Endodermal cell (in vitro differentiated cells): ENCODE measurements around the gene AMY2B. TPM values are rescaled to one million over a fixed set of nuclear protein-coding genes. Genes with fewer than 3 reads are reported as not detected.
"Not testable (repeated sequence)": the region's sequence is repeated elsewhere in the genome, so short reads cannot be mapped to it uniquely, and the experiment has no call there.

ENCODE experiments used
- DNase-seq: peaks from one replicate; pipeline ENCODE4 v3.0.0-alpha.2; 2017
- H3K27ac ChIP-seq: 2 replicates; pipeline ENCODE4 v1.5.1; 2013; ENCODE audit warnings: mild to moderate bottlenecking, low read depth, low read length, moderate library complexity
- H3K27me3 ChIP-seq: 2 replicates; pipeline ENCODE4 v1.6.1; 2013; ENCODE audit warnings: mild to moderate bottlenecking, low read length, moderate library complexity; ENCODE audit not compliant: insufficient read depth, control insufficient read depth, poor library complexity, severe bottlenecking
- H3K36me3 ChIP-seq: 2 replicates; pipeline ENCODE4 v1.7.0; 2013; ENCODE audit warnings: mild to moderate bottlenecking, low read length, moderate library complexity; ENCODE audit not compliant: control insufficient read depth, insufficient read depth
- H3K4me1 ChIP-seq: one replicate; pipeline ENCODE4 v1.7.0; 2013; ENCODE audit warnings: low read length; ENCODE audit not compliant: control insufficient read depth, insufficient read depth
- H3K4me3 ChIP-seq: 2 replicates; pipeline ENCODE4 v1.5.1; 2013; ENCODE audit warnings: mild to moderate bottlenecking, low read length, moderate library complexity
- H3K9ac ChIP-seq: 2 replicates; pipeline ENCODE4 v1.6.1; 2013; ENCODE audit warnings: mild to moderate bottlenecking, low read length, moderate library complexity; ENCODE audit not compliant: poor library complexity, severe bottlenecking; ENCODE audit errors: extremely low read depth
- H3K9me3 ChIP-seq: 2 replicates; pipeline ENCODE4 v1.6.1; 2013; ENCODE audit warnings: mild to moderate bottlenecking, low read length, moderate library complexity; ENCODE audit not compliant: control insufficient read depth
- H3K27ac Mint-ChIP-seq: 2 replicates; pipeline ENCODE4 v1.8.0; 2020; ENCODE audit warnings: mixed read lengths
- H3K27me3 Mint-ChIP-seq: 2 replicates; pipeline ENCODE4 v1.8.0; 2021; ENCODE audit warnings: mild to moderate bottlenecking, mixed read lengths; ENCODE audit not compliant: insufficient read depth
- H3K36me3 Mint-ChIP-seq: 2 replicates; pipeline ENCODE4 v1.8.0; 2020; ENCODE audit warnings: low read depth, mixed read lengths
- H3K4me1 Mint-ChIP-seq: 2 replicates; pipeline ENCODE4 v1.8.0; 2020; ENCODE audit warnings: mixed read lengths
- H3K4me3 Mint-ChIP-seq: 2 replicates; pipeline ENCODE4 v1.8.0; 2020; ENCODE audit warnings: mild to moderate bottlenecking, moderate library complexity, mixed read lengths
- H3K9me3 Mint-ChIP-seq: 2 replicates; pipeline ENCODE4 v1.8.0; 2020; ENCODE audit warnings: mild to moderate bottlenecking, mixed read lengths
- whole genome bisulfite sequencing, 2 experiments: methylation state at CpG; one replicate each; pipeline versions ENCODE4 v1.1.5 to v1.1.7; 2013; ENCODE audit warnings: missing lambda C conversion rate in 2 of 2, mixed read lengths in 1 of 2; ENCODE audit not compliant: insufficient coverage in 1 of 2, insufficient read length in 1 of 2; 5-methylcytosine and 5-hydroxymethylcytosine counted together
- long read RNA-seq, 4 experiments: library from polyadenylated mRNA in 2 of 4; library from RNA in 1 of 4; library from capped mRNA in 1 of 4; stranded (forward) in 3 of 4; unstranded in 1 of 4; transcript quantifications; one replicate each; pipeline ENCODE4 v2.0.0, GENCODE V29; 2020 to 2021; ENCODE audit warnings: inconsistent platforms in 1 of 4
- polyA plus RNA-seq, 2 experiments: library from polyadenylated mRNA; stranded (reverse); fragments of 50-300 nt; gene quantifications; one replicate each; pipeline ENCODE4 v1.2.3, GENCODE V29; 2013
- total RNA-seq, 2 donors: library from RNA; stranded (reverse); fragmentation: NEBNext Ultra II Directional in 1 of 2; extraction: Animal tissue kit (Norgen Biotek cat#: 25700) in 1 of 2; gene quantifications; 2 replicates in 1 of 2; 3 replicates in 1 of 2; pipeline ENCODE4 v1.2.1, GENCODE V29; 2021
- TF ChIP-seq, protein P1 (sequence below): fragments of 200-600 bp; sonication (generic); conservative IDR thresholded peaks from 2 replicates; pipeline ENCODE4 v1.5.0; 2021; ENCODE audit warnings: antibody characterized with exemption, mild to moderate bottlenecking

AMY2B gene
- total RNA-seq, result 1 to 10 TPM; 1.6 to 3.1 TPM
- polyA plus RNA-seq (2013, experiment 1 of 2), result 5.2 TPM
- polyA plus RNA-seq (2013, experiment 2 of 2), result 5.1 TPM
- long read RNA-seq, experiment 1, partial matches to known transcripts, result 1 of 1 reads
- long read RNA-seq, experiment 1, other reads (novel, unspliced or antisense), result 0 of 1 reads
- long read RNA-seq, experiment 2, result 0 reads
- long read RNA-seq, experiment 3, result 0 reads
- long read RNA-seq, experiment 4, result 0 reads

DNA sequence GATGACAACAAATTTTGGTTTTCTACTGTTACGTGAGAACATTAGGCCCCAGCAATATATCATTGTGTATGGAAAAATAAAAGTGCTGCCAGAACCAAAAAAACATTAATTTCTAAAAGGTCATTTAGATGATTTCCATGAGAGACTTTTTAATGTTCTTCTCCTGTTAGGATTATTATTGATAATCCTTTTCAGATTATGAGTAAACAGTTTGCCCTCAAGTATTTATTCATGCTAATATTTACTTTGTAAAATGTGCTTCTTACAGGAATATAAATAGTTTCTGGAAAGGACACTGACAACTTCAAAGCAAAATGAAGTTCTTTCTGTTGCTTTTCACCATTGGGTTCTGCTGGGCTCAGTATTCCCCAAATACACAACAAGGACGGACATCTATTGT lies at the start of gene AMY2B:
TSS of gene AMY2B (plus strand) at position 301 of the 400 bp plus-strand sequence. CDS start at position 315, 14 bp downstream.
- 96 to 100% methylated on average over 1 of the region's 2 CpGs for WGBS, 2 experiments
- not testable (repeated sequence) for H3K27me3 Mint-ChIP-seq

GRCh38 chr1:103523346-103523745 lies 48.0 kb upstream of the AMY2B start:
- TF ChIP-seq, protein P1, sequence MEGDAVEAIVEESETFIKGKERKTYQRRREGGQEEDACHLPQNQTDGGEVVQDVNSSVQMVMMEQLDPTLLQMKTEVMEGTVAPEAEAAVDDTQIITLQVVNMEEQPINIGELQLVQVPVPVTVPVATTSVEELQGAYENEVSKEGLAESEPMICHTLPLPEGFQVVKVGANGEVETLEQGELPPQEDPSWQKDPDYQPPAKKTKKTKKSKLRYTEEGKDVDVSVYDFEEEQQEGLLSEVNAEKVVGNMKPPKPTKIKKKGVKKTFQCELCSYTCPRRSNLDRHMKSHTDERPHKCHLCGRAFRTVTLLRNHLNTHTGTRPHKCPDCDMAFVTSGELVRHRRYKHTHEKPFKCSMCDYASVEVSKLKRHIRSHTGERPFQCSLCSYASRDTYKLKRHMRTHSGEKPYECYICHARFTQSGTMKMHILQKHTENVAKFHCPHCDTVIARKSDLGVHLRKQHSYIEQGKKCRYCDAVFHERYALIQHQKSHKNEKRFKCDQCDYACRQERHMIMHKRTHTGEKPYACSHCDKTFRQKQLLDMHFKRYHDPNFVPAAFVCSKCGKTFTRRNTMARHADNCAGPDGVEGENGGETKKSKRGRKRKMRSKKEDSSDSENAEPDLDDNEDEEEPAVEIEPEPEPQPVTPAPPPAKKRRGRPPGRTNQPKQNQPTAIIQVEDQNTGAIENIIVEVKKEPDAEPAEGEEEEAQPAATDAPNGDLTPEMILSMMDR, result no peak
- Mint-ChIP-seq H3K27me3 (no peaks in the 10 kb centered on the region), H3K36me3 (no peaks in the 10 kb centered on the region), H3K4me3 (no peak overlapping the region), H3K4me1 (peaks cover 10% of the 10 kb centered on the region), H3K9me3 (no peaks in the 10 kb centered on the region), H3K27ac (no peak overlapping the region)
- WGBS, 2 experiments, result 97% methylated on average over 3 of the region's 3 CpGs; no CpG with 5 or more reads in 1 of the 2 experiments
- no peak overlapping the region for H3K9ac ChIP-seq
- H3K36me3 ChIP-seq, result no peaks in the 10 kb centered on the region
- no peak overlapping the region for H3K27ac ChIP-seq
- no peaks in the 10 kb centered on the region for H3K27me3 ChIP-seq
- H3K9me3 ChIP-seq, result no peaks in the 10 kb centered on the region
- no peak for DNase-seq
- H3K4me3 ChIP-seq, result no peak overlapping the region
- no peaks in the 10 kb centered on the region for H3K4me1 ChIP-seq

More for the DNA sequence above, at the start of gene AMY2B:
- H3K27ac ChIP-seq, H3K9ac ChIP-seq, H3K27ac Mint-ChIP-seq, H3K9me3 ChIP-seq, H3K27me3 ChIP-seq, H3K4me1 Mint-ChIP-seq, H3K4me3 Mint-ChIP-seq, H3K36me3 Mint-ChIP-seq, DNase-seq, H3K36me3 ChIP-seq, H3K4me3 ChIP-seq, H3K4me1 ChIP-seq: not testable (repeated sequence)
- peaks cover 30% of the 10 kb centered on the region for H3K9me3 Mint-ChIP-seq

DNA sequence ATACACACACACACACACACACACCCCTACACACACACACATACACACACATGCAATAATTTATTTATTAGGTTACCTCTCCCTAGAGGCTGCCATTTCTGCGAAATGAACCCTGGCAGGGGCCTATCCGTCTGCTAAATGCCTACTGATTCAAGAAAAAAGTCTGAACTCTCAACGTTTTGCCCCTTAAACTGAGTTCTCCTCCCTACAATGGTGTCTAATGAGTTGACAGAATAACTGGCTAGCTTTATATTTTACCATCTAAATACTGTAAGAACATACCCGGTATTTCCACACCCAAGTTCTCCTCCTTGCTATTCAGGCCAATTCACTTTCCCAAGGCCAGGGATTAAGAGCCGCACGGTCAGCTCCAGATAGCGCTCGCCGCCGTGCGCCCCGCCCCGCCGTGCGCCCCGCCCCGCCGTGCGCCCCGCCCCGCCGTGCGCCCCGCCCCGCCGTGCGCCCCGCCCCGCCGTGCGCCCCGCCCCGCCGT lies 46.2 kb upstream of the AMY2B start:
- H3K4me3 Mint-ChIP-seq, result peak overlapping the region; percentile 92
- H3K4me1 Mint-ChIP-seq, result peaks cover 13% of the 10 kb centered on the region

More for the DNA sequence above, 46.2 kb upstream of the AMY2B start:
- Histone ChIP-seq H3K9ac (no peak overlapping the region), H3K4me1 (no peaks in the 10 kb centered on the region), H3K9me3 (no peaks in the 10 kb centered on the region), H3K4me3 (peak overlapping the region; percentile 79), H3K27me3 (no peaks in the 10 kb centered on the region), H3K36me3 (no peaks in the 10 kb centered on the region), H3K27ac (no peak overlapping the region)
- no peaks in the 10 kb centered on the region for H3K27me3 Mint-ChIP-seq
- H3K27ac Mint-ChIP-seq, result no peak overlapping the region
- WGBS, 2 experiments, result 31 to 80% methylated on average over 2 to 7 of the region's 34 CpGs
- TF ChIP-seq, protein P1, result no peak
- H3K9me3 Mint-ChIP-seq, result no peaks in the 10 kb centered on the region
- H3K36me3 Mint-ChIP-seq, result peaks cover 4% of the 10 kb centered on the region
- DNase-seq, result peak; percentile 67
